Activated T-helper 9 cell treated with anti-CD3 and anti-CD28 coated beads, Interleukin-2, amount 50 U/mL, for 16 hours (primary cell): ENCODE measurements around the gene TSHZ2.
"Not testable (repeated sequence)": the region's sequence is repeated elsewhere in the genome, so short reads cannot be mapped to it uniquely, and the experiment has no call there.

ENCODE experiments used
- DNase-seq: peaks from one replicate; pipeline ENCODE4 v3.0.0-alpha.2; 2020; ENCODE audit warnings: low read depth

The TSHZ2 gene

GRCh38 chr20:52964131-52964530, 8.0 kb upstream of the TSHZ2 start:
- DNase-seq, result no peak

GRCh38 chr20:52965380-52965779, 6.8 kb upstream of the TSHZ2 start:
- DNase-seq, result no peak

GRCh38 chr20:52965819-52966218, 6.3 kb upstream of the TSHZ2 start:
- DNase-seq, result no peak

- not testable (repeated sequence) for DNase-seq
These were observed 5.6 kb upstream of the TSHZ2 start for GRCh38 chr20:52966543-52966942.

GRCh38 chr20:52971498-52972189, 514 bp upstream of the TSHZ2 start:
- no peak for DNase-seq

GRCh38 chr20:52972965-52973819, 1.0 kb downstream of the TSHZ2 start:
- DNase-seq, result peak; percentile 18

- DNase-seq, result no peak
These were observed 2.0 kb downstream of the TSHZ2 start for GRCh38 chr20:52974179-52974594.

- DNase-seq, result no peak
These were observed 3.0 kb downstream of the TSHZ2 start for GRCh38 chr20:52975029-52975732.

- no peak for DNase-seq
These were observed 3.8 kb downstream of the TSHZ2 start for GRCh38 chr20:52975803-52976531.

- DNase-seq, result no peak
These were observed 6.7 kb downstream of the TSHZ2 start for GRCh38 chr20:52978851-52979250.

GRCh38 chr20:52981051-52981450, 8.9 kb downstream of the TSHZ2 start:
- DNase-seq, result no peak

GRCh38 chr20:52983726-52984450, 11.7 kb downstream of the TSHZ2 start:
- DNase-seq, result no peak

GRCh38 chr20:52984451-52984810, 12.3 kb downstream of the TSHZ2 start:
- DNase-seq, result no peak

GRCh38 chr20:52985687-52986086, 13.5 kb downstream of the TSHZ2 start:
- DNase-seq, result no peak

GRCh38 chr20:52987295-52987694, 15.1 kb downstream of the TSHZ2 start:
- no peak for DNase-seq

- DNase-seq, result no peak
These were observed 19.7 kb downstream of the TSHZ2 start for GRCh38 chr20:52991830-52992229.

- no peak for DNase-seq
These were observed 20.5 kb downstream of the TSHZ2 start for GRCh38 chr20:52992632-52993031.

GRCh38 chr20:52993076-52993475, 20.9 kb downstream of the TSHZ2 start:
- DNase-seq, result no peak

- DNase-seq, result no peak
These were observed 22.2 kb downstream of the TSHZ2 start for GRCh38 chr20:52994184-52994970.

GRCh38 chr20:52996130-52996529, 24.0 kb downstream of the TSHZ2 start:
- no peak for DNase-seq

GRCh38 chr20:52996658-52997057, 24.5 kb downstream of the TSHZ2 start:
- no peak for DNase-seq
